Astrocyte of the cerebellum (primary cell): ENCODE data around the gene SPTLC2.

Experiments used
- DNase-seq: peaks from one replicate; pipeline ENCODE4 v3.0.0-alpha.2; 2011; ENCODE audit warnings: low read depth
- H3K4me3 ChIP-seq: 2 replicates; pipeline ENCODE4 v1.5.1; 2011; ENCODE audit warnings: mild to moderate bottlenecking, low read depth, low read length, moderate library complexity
- in situ Hi-C: cut with HindIII; loops from 2 replicates; pipeline ENCODE4 v1.10.0; 2017; ENCODE audit warnings: low sequenced_read_pairs
- TF ChIP-seq, protein P1 (sequence below): IDR thresholded peaks from 2 replicates; pipeline ENCODE4 v1.5.1; 2012; ENCODE audit warnings: low read length, low read depth, moderate library complexity, mild to moderate bottlenecking; ENCODE audit errors: missing control alignments

The SPTLC2 gene

DNA sequence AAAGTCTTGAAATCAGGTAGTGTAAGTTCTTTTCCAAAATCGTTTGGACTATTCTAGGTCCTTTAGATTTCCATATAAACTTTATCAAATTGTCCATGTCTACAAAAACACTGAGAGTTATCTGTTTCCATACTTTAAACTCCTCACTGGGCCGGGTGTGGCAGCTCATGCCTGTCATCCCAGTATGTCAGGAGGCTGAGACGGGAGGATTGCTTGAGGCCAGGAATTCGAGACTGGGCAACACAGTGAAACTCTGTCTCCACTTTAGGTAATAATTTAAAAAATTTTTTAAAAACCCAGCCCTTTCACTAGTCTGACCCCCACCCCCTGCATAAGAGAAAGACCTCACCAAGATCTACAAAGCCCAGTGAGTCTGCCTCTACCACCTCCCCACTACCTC, 111.4 kb downstream of the SPTLC2 start:
- DNase-seq: no peak
- no peak overlapping the region for H3K4me3 ChIP-seq
- in situ Hi-C loops: no loop called here
- TF ChIP-seq, protein P1, sequence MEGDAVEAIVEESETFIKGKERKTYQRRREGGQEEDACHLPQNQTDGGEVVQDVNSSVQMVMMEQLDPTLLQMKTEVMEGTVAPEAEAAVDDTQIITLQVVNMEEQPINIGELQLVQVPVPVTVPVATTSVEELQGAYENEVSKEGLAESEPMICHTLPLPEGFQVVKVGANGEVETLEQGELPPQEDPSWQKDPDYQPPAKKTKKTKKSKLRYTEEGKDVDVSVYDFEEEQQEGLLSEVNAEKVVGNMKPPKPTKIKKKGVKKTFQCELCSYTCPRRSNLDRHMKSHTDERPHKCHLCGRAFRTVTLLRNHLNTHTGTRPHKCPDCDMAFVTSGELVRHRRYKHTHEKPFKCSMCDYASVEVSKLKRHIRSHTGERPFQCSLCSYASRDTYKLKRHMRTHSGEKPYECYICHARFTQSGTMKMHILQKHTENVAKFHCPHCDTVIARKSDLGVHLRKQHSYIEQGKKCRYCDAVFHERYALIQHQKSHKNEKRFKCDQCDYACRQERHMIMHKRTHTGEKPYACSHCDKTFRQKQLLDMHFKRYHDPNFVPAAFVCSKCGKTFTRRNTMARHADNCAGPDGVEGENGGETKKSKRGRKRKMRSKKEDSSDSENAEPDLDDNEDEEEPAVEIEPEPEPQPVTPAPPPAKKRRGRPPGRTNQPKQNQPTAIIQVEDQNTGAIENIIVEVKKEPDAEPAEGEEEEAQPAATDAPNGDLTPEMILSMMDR: no peak

DNA sequence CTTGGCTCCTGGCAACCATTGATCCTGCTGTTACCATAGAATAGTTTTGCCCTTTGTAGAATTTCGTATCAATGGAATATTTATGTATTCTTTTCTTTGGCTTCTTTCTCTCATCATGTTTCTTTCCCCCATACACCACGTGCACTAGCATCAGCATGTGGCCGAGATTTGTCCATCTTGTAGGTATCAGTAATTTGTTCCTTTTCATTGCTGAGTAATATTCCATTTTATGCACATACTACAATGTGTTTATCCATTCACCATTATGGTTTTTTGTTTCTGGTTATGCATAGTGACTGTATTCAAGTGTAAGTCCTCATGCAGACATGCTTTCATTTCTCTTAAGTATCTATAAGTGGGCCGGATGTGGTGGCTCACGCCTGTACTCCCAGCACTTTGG, 113.3 kb downstream of the SPTLC2 start:
- TF ChIP-seq, protein P1: no peak
- in situ Hi-C loops: no loop called here
- no peak overlapping the region for H3K4me3 ChIP-seq
- DNase-seq: no peak

DNA sequence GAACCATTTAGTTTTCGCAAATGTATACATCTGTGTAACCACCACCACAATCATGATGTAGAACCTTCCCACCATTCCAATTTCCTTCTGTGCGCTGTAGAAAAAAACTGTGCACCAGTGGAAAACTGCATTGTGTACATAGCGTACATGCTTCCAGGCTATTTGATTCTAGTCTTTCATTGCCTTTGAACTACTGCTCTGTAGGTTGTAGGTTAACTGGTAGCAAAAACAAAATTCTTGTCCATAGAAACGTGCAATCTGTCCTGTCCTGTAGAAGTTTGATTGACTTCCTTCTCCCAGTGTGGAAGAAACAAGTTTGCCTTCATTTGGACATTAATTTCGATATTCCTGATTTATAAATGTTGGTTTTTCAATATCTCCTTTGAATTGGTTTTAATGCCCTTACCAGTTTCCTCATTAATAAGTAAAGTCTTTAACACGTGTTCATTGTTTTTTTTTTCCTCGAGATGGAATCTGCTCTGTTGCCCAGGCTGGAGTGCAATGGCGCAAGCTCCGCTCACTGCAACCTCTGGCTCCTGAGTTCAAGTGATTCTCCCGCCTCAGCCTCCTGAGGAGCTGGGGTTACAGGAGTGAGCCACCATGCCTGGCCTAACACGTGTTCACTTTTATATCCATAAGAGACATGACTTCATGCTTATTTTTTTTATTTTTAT, 114.2 kb downstream of the SPTLC2 start:
- no peak overlapping the region for H3K4me3 ChIP-seq
- in situ Hi-C loops: no loop called here
- TF ChIP-seq, protein P1: no peak
- DNase-seq: no peak

DNA sequence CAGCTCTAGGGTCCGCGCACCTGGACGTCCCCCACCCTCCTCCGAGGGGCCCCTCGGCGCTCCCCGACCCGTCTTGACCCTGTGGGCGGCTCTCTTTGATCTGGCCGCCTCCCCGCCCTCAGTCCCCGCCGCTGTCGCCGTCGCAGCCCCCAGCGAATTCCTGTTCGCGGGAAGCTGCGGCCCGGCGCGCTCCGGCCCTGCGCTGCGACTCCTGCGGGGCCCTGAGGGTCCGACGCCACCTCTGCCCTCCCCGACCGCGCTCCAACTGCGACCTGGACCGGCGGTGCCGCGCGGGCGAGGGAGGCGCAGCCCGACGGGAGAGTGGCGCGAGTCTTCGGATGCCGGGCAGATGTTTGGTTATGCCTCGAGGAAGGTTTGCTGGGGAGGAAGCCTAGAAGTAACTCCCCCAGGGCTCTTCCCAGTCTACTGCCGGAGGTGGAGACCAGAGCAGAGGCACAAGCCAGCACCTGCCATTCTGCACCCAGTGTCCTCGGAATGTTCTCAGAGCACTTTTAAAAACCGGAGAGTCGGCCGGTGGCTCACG, 117.4 kb downstream of the SPTLC2 start:
- TF ChIP-seq, protein P1: no peak
- in situ Hi-C loops: no loop called here
- H3K4me3 ChIP-seq: peak overlapping the region; percentile 43
- DNase-seq: no peak

DNA sequence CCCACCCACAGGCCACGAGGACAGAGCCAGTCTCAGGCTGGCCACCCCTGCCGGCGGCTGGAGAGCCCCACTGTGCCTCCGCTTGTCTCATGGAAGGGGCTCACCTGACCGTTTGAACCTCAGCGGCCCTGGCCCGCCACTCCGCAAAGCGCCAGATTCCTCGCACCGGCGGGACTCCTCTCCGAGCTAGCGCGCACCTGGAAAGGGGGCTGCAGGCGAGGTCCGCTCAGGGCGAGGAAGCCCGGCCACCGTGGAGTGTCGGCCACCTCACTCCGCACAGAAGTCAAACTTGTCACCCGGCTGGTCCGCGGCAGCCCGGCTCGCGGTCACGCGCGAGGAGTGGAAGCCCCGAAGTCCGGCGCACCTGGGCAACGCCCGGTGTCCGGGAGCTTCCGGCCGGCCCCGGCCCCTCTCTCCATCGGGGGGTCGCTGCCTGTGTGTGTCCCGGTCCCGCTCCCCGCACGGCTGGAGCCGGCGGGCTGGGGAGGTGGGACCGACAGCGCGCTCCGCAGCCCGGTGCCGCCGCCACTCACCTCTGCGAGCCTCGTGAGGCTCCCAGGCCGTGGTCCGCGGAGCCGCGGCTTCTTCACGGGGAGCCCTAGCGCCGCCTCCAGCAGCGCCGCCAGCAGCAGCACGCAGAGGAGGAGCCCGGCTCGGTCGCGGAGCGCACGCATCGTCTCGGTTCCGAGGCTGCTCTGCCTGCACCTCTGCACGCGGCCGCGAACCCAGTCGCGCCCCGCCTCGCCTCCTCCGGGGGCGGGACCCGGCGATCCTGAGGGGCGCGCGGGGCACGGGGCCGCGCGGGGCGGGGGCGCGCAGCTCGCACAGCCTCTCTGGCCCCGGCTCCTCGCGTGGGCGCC, 118.1 kb downstream of the SPTLC2 start, which contains the start of gene ISM2:
Gene ISM2, minus strand, starts transcription at position 697 of the 860 bp plus-strand sequence. Its CDS starts 23 bp downstream, at position 674.
- peak within 1 kb of the TSS; percentile 43 for H3K4me3 ChIP-seq
- TF ChIP-seq, protein P1: no peak
- in situ Hi-C loops: no loop called here
- no peak for DNase-seq

DNA sequence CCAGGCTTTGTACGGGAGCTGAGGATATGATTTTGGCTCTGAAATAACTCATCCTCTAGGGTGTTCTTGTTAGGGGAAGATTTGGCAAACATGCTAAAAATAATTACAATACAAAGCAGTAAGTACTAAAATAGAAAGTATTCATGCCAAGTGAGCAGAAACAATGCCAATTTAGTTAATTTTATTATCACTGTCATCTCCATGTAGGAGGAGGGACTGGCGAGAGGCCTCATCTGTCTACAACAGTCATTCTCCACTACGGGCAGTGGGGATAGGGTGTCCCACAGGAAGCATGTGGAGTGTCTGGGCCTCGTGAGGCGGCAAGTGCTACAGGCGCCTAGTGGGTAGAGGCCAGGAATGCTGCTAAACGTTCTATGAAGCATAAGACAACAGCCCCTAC, 121.1 kb downstream of the SPTLC2 start:
- TF ChIP-seq, protein P1: no peak
- no peak for DNase-seq

More for the DNA sequence above, 121.1 kb downstream of the SPTLC2 start:
- no peak overlapping the region for H3K4me3 ChIP-seq
- in situ Hi-C loops: no loop called here
